T-helper 1 cell (primary cell): ENCODE data around the gene PPP4R2.
A peak's percentile ranks its signal among the peaks of the same experiment; 100 is the strongest.

Source experiments
- DNase-seq, 5 donors: peaks; one replicate each; pipeline ENCODE4 v3.0.0-alpha.2; 2012 to 2020

The PPP4R2 gene

GRCh38 chr3:73070675-73071575 is 74.3 kb downstream of the PPP4R2 start:
- no peak for DNase-seq

- no peak for DNase-seq
These were observed 75.3 kb downstream of the PPP4R2 start for GRCh38 chr3:73071952-73072351.

GRCh38 chr3:73072634-73073033 is 76.0 kb downstream of the PPP4R2 start:
- DNase-seq: no peak

- DNase-seq: no peak
These were observed 76.6 kb downstream of the PPP4R2 start for GRCh38 chr3:73073091-73073707.

GRCh38 chr3:73074781-73075180 is 78.2 kb downstream of the PPP4R2 start:
- DNase-seq: no peak

GRCh38 chr3:73080216-73080966 is 83.8 kb downstream of the PPP4R2 start:
- DNase-seq: no peak

GRCh38 chr3:73081140-73081539 is 84.5 kb downstream of the PPP4R2 start:
- no peak for DNase-seq

GRCh38 chr3:73084170-73084569 is 87.6 kb downstream of the PPP4R2 start:
- no peak for DNase-seq

GRCh38 chr3:73086071-73086494 is 89.5 kb downstream of the PPP4R2 start:
- DNase-seq: peak in 3 of 5 donors; percentile 13 to 34 (median 19)

- DNase-seq: no peak
These were observed 97.5 kb downstream of the PPP4R2 start for GRCh38 chr3:73094129-73094528.

- DNase-seq: no peak
These were observed 98.3 kb downstream of the PPP4R2 start for GRCh38 chr3:73094951-73095350.

GRCh38 chr3:73096169-73096568 is 99.6 kb downstream of the PPP4R2 start:
- DNase-seq: no peak

- DNase-seq: no peak
These were observed 101.4 kb downstream of the PPP4R2 start for GRCh38 chr3:73098026-73098425.

GRCh38 chr3:73098873-73099272 is 102.3 kb downstream of the PPP4R2 start:
- DNase-seq: no peak

- DNase-seq: peak; percentile 18 to 71 (median 50)
These were observed 104.3 kb downstream of the PPP4R2 start for GRCh38 chr3:73100741-73101559.

GRCh38 chr3:73101881-73102280 is 105.3 kb downstream of the PPP4R2 start:
- no peak for DNase-seq

- no peak for DNase-seq
These were observed 110.6 kb downstream of the PPP4R2 start for GRCh38 chr3:73107215-73107614.

- DNase-seq: no peak
These were observed 111.1 kb downstream of the PPP4R2 start for GRCh38 chr3:73107676-73108187.

- no peak for DNase-seq
These were observed 112.1 kb downstream of the PPP4R2 start for GRCh38 chr3:73108750-73109149.

- no peak for DNase-seq
These were observed 113.9 kb downstream of the PPP4R2 start for GRCh38 chr3:73110530-73110929.

- DNase-seq: no peak
These were observed 118.1 kb downstream of the PPP4R2 start for GRCh38 chr3:73114711-73115110.

- no peak for DNase-seq
These were observed 119.2 kb downstream of the PPP4R2 start for GRCh38 chr3:73115806-73116205.
